Measurements from ENCODE around the gene VANGL1. TPM values are rescaled to one million over a fixed set of nuclear protein-coding genes. Genes with fewer than 3 reads are reported as not detected.

VANGL1 gene
- total RNA-seq, 2 experiments from 2014 or later: 1.1 to 1.8 TPM

DNA sequence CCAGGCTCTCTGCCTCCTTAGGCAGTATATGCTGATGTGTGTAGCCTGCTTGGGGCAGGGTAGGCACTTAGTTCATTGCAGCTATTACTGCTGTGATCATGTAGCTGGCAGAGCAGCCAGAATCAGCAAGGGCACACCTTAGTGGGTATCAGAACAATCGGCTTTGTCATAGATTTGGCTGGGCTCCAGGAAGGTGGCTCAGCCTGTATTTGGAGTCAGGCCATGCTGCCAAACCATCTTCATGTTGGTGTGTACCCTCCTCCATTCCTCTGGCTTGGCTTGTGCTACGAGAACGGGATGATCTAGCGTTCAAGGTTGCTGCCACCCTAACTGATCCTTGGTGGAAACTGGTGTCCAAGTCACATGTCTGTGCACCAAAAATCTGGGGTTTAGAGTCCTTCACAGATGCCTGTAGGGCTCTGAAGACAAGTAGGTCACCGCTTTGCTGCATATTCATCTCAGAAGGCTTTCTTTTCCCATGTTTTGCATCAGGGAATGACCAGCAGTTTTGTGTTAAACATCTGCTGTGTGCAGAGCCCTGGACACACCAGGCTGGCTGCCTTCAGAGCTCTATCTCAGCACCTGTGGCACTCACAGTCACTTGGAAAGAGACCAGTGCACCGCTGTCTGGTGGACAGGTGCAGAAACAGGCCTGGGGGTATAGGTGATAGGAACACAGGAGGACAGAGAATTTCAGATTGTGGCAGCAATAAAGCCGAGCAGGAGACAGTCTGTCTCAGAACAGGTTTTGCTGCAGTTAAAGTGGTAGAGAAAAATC, 23.7 kb downstream of the VANGL1 start:
- DNase-seq (no peak), ATAC-seq (ENCODE audit: poor library complexity) (no peak)
- H3K4me1 ChIP-seq (ENCODE audit: insufficient read depth, low read length): no peaks in the 10 kb centered on the region
- H3K27me3 ChIP-seq (ENCODE audit: control insufficient read depth in 1 of 2, insufficient read depth in 2 of 2, low read length in 2 of 2): no peaks in the 10 kb centered on the region
- peaks cover 4% of the 10 kb centered on the region for H3K36me3 ChIP-seq (ENCODE audit: insufficient read depth, low read length)
- Mint-ChIP-seq H3K4me3 (no peak overlapping the region), H3K27me3 (no peaks in the 10 kb centered on the region), H3K9me3 (no peaks in the 10 kb centered on the region), H3K36me3 (ENCODE audit: low read depth) (peaks cover 3% of the 10 kb centered on the region), H3K27ac (no peak overlapping the region), H3K4me1 (ENCODE audit: low read depth) (no peaks in the 10 kb centered on the region)
- H3K9me3 ChIP-seq (ENCODE audit: control insufficient read depth in 1 of 2, insufficient read depth in 1 of 2, low read length in 2 of 2): no peaks in the 10 kb centered on the region
- H3K4me3 ChIP-seq (ENCODE audit: low read length): no peak overlapping the region
- intact Hi-C loops (cut with DNase I, micrococcal nuclease): no loop called here
- TF ChIP-seq, protein P1, sequence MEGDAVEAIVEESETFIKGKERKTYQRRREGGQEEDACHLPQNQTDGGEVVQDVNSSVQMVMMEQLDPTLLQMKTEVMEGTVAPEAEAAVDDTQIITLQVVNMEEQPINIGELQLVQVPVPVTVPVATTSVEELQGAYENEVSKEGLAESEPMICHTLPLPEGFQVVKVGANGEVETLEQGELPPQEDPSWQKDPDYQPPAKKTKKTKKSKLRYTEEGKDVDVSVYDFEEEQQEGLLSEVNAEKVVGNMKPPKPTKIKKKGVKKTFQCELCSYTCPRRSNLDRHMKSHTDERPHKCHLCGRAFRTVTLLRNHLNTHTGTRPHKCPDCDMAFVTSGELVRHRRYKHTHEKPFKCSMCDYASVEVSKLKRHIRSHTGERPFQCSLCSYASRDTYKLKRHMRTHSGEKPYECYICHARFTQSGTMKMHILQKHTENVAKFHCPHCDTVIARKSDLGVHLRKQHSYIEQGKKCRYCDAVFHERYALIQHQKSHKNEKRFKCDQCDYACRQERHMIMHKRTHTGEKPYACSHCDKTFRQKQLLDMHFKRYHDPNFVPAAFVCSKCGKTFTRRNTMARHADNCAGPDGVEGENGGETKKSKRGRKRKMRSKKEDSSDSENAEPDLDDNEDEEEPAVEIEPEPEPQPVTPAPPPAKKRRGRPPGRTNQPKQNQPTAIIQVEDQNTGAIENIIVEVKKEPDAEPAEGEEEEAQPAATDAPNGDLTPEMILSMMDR (IDR thresholded peaks at IDR 0.05): no peak
- CTCF ChIA-PET: no interaction called here
- no peak overlapping the region for H3K27ac ChIP-seq (ENCODE audit: low read depth in 1 of 2, low read length in 2 of 2)
- POLR2A ChIA-PET: no interaction called here

GRCh38 chr1:115666206-115666605, 24.4 kb downstream of the VANGL1 start:
- Mint-ChIP-seq H3K27me3 (no peaks in the 10 kb centered on the region), H3K4me1 (ENCODE audit: low read depth) (no peaks in the 10 kb centered on the region), H3K36me3 (ENCODE audit: low read depth) (peaks cover 3% of the 10 kb centered on the region), H3K9me3 (no peaks in the 10 kb centered on the region), H3K27ac (no peak overlapping the region), H3K4me3 (no peak overlapping the region)
- ATAC-seq (ENCODE audit: poor library complexity) (no peak), DNase-seq (no peak)
- Histone ChIP-seq H3K27ac (ENCODE audit: low read depth in 1 of 2, low read length in 2 of 2) (no peak overlapping the region), H3K27me3 (ENCODE audit: control insufficient read depth in 1 of 2, insufficient read depth in 2 of 2, low read length in 2 of 2) (no peaks in the 10 kb centered on the region), H3K4me3 (ENCODE audit: low read length) (no peak overlapping the region), H3K9me3 (ENCODE audit: control insufficient read depth in 1 of 2, insufficient read depth in 1 of 2, low read length in 2 of 2) (no peaks in the 10 kb centered on the region), H3K4me1 (ENCODE audit: insufficient read depth, low read length) (no peaks in the 10 kb centered on the region), H3K36me3 (ENCODE audit: insufficient read depth, low read length) (peaks cover 4% of the 10 kb centered on the region)
- intact Hi-C loops (cut with DNase I, micrococcal nuclease): no loop called here
- TF ChIP-seq, protein P1 (IDR thresholded peaks at IDR 0.05): no peak
- ChIA-PET POLR2A (no interaction called here), CTCF (no interaction called here)

GRCh38 chr1:115666702-115667101, 24.9 kb downstream of the VANGL1 start:
- Histone ChIP-seq H3K36me3 (ENCODE audit: insufficient read depth, low read length) (peaks cover 4% of the 10 kb centered on the region), H3K9me3 (ENCODE audit: control insufficient read depth in 1 of 2, insufficient read depth in 1 of 2, low read length in 2 of 2) (no peaks in the 10 kb centered on the region), H3K4me1 (ENCODE audit: insufficient read depth, low read length) (no peaks in the 10 kb centered on the region), H3K27ac (ENCODE audit: low read depth in 1 of 2, low read length in 2 of 2) (no peak overlapping the region), H3K27me3 (ENCODE audit: control insufficient read depth in 1 of 2, insufficient read depth in 2 of 2, low read length in 2 of 2) (no peaks in the 10 kb centered on the region), H3K4me3 (ENCODE audit: low read length) (no peak overlapping the region)
- no peaks in the 10 kb centered on the region for H3K4me1 Mint-ChIP-seq (ENCODE audit: low read depth)
- H3K9me3 Mint-ChIP-seq: no peaks in the 10 kb centered on the region
- CTCF ChIA-PET: no interaction called here
- ATAC-seq (ENCODE audit: poor library complexity): no peak
- POLR2A ChIA-PET: no interaction called here
- intact Hi-C loops (cut with DNase I, micrococcal nuclease): no loop called here
- TF ChIP-seq, protein P1 (IDR thresholded peaks at IDR 0.05): no peak
- H3K27ac Mint-ChIP-seq: no peak overlapping the region
- peaks cover 3% of the 10 kb centered on the region for H3K36me3 Mint-ChIP-seq (ENCODE audit: low read depth)
- H3K27me3 Mint-ChIP-seq: no peaks in the 10 kb centered on the region
- DNase-seq: no peak
- no peak overlapping the region for H3K4me3 Mint-ChIP-seq

Measured in CD4-positive, alpha-beta T cell (primary cell).